Adrenal gland (tissue), 5 donors: Measurements from ENCODE around the gene TMEM60.

Source experiments
- CTCF ChIP-seq, 6 experiments: fragments of 450-650 bp in 4 of 6; fragments of 200-600 bp in 2 of 6; sonication (generic) in 1 of 6; IDR thresholded peaks; 1 replicate in 5 of 6; 2 replicates in 1 of 6; pipeline versions ENCODE4 v1.5.1 to v1.8.0; 2016 to 2021; ENCODE audit warnings: antibody characterized with exemption in 6 of 6, mild to moderate bottlenecking in 2 of 6, moderate library complexity in 1 of 6
- POLR2A ChIP-seq, 2 donors: fragments of 450-650 bp; IDR thresholded peaks; one replicate each; pipeline ENCODE4 v1.6.1; 2017; ENCODE audit warnings: antibody characterized with exemption in 2 of 2, mild to moderate bottlenecking in 2 of 2, moderate library complexity in 1 of 2
- donor health status: DM: no; HTN: no; CAD: no.

- no peak for TF ChIP-seq CTCF (IDR thresholded peaks at IDR 0.05)
- TF ChIP-seq POLR2A (IDR thresholded peaks at IDR 0.05): no peak
Measured at GRCh38 chr7:77831481-77831880, 33.2 kb upstream of the TMEM60 start.
